Hepatocyte (in vitro differentiated cells): ENCODE data around the gene OR10A3.

ENCODE experiments used
- CTCF ChIP-seq: fragments of 200-600 bp; sonication (generic); IDR thresholded peaks from 2 replicates; pipeline ENCODE4 v1.5.1; 2016; ENCODE audit warnings: antibody characterized with exemption, mild to moderate bottlenecking; ENCODE audit not compliant: poor library complexity
- EZH2 ChIP-seq: fragments of 200-600 bp; sonication (generic); IDR thresholded peaks from 2 replicates; pipeline ENCODE4 v1.6.1; 2016; ENCODE audit warnings: antibody characterized with exemption, mild to moderate bottlenecking, borderline replicate concordance
- EZH2phosphoT487 ChIP-seq: fragments of 200-600 bp; sonication (generic); IDR thresholded peaks from one replicate; pipeline ENCODE4 v1.6.1; 2018; ENCODE audit warnings: antibody characterized with exemption, mild to moderate bottlenecking, low read depth, moderate library complexity; ENCODE audit not compliant: unreplicated experiment, severe bottlenecking

GRCh38 chr11:7906481-7906880 lies 35.0 kb downstream of the OR10A3 start:
- TF ChIP-seq EZH2 (no peak), CTCF (no peak), EZH2phosphoT487 (no peak)
